IMR-90 (cell line): ENCODE results near the gene CASK. TPM values are rescaled to one million over a fixed set of nuclear protein-coding genes. Genes with fewer than 3 reads are reported as not detected.
A peak's percentile ranks its signal among the peaks of the same experiment; 100 is the strongest.

Experiments
- ATAC-seq: fragments of 200-7000 bp; cut with Tn5 transposase; 2 replicates; pipeline ENCODE4 v1.9.1; 2020; ENCODE audit warnings: low read depth, mild to moderate bottlenecking, moderate library complexity
- BruUV-seq: library from RNA; stranded (reverse); fragments of 400-500 nt; replicated peaks from 2 replicates; lab custom pipeline; 2021; lab: Mats Ljungman, UMichigan
- CTCF ChIA-PET: fragments of 300-600 bp; formaldehyde crosslinking; extraction: SDS; loops from one replicate; lab custom pipeline; 2021; ENCODE audit warnings: antibody characterized with exemption; lab: Yijun Ruan, JAX
- POLR2A ChIA-PET: fragments of 300-600 bp; sonication (Branson Sonifier 250); formaldehyde crosslinking; loops from one replicate; lab custom pipeline; 2022; ENCODE audit warnings: antibody characterized with exemption; ENCODE audit not compliant: unreplicated experiment; lab: Charles Lee
- DNase-seq: peaks from one replicate; pipeline ENCODE4 v3.0.0; 2013
- H2AFZ ChIP-seq: replicated peaks from 2 replicates; pipeline ENCODE3; 2013; ENCODE audit warnings: low read length, mild to moderate bottlenecking; ENCODE audit not compliant: poor library complexity
- H2AK5ac ChIP-seq: 2 replicates; pipeline ENCODE4 v1.6.1; 2013; ENCODE audit warnings: low read depth, low read length, inconsistent platforms
- H2AK9ac ChIP-seq: replicated peaks from 2 replicates; pipeline ENCODE3; 2013; ENCODE audit warnings: mild to moderate bottlenecking, low read depth, low read length, moderate library complexity; ENCODE audit not compliant: poor library complexity
- H2BK120ac ChIP-seq: 2 replicates; pipeline ENCODE4 v1.6.1; 2013; ENCODE audit warnings: low read depth, low read length, inconsistent platforms
- H2BK15ac ChIP-seq: 3 replicates; pipeline ENCODE4 v1.6.1; 2013; ENCODE audit warnings: low read depth, low read length, inconsistent platforms
- H2BK20ac ChIP-seq: 2 replicates; pipeline ENCODE4 v1.6.1; 2013; ENCODE audit warnings: low read depth, mild to moderate bottlenecking, inconsistent platforms, low read length, moderate library complexity
- H2BK5ac ChIP-seq: 2 replicates; pipeline ENCODE4 v1.6.1; 2013; ENCODE audit warnings: mild to moderate bottlenecking, low read depth, low read length, inconsistent platforms; ENCODE audit not compliant: poor library complexity, severe bottlenecking
- H3K14ac ChIP-seq: replicated peaks from 2 replicates; pipeline ENCODE4 v1.6.1; 2013; ENCODE audit warnings: low read depth, low read length, inconsistent platforms
- H3K18ac ChIP-seq: 2 replicates; pipeline ENCODE4 v1.6.1; 2013; ENCODE audit warnings: low read depth, low read length, control low read depth
- H3K23ac ChIP-seq: 2 replicates; pipeline ENCODE4 v1.6.1; 2013; ENCODE audit warnings: low read depth, low read length, inconsistent platforms
- H3K27ac ChIP-seq: 2 replicates; pipeline ENCODE4 v1.5.1; 2013; ENCODE audit warnings: mild to moderate bottlenecking, control low read depth, low read length; ENCODE audit not compliant: insufficient read depth
- H3K27me3 ChIP-seq: 2 replicates; pipeline ENCODE4 v1.6.1; 2013; ENCODE audit warnings: low read length; ENCODE audit not compliant: control insufficient read depth, insufficient read depth
- H3K36me3 ChIP-seq: 2 replicates; pipeline ENCODE4 v1.6.1; 2013; ENCODE audit warnings: low read length, mixed read lengths; ENCODE audit not compliant: control insufficient read depth, insufficient read depth
- H3K4ac ChIP-seq: 2 replicates; pipeline ENCODE4 v1.6.1; 2013; ENCODE audit warnings: low read depth, low read length, inconsistent platforms
- H3K4me1 ChIP-seq: 2 replicates; pipeline ENCODE4 v1.6.1; 2013; ENCODE audit warnings: low read length, mixed read lengths; ENCODE audit not compliant: control insufficient read depth, insufficient read depth
- H3K4me2 ChIP-seq: 2 replicates; pipeline ENCODE4 v1.6.1; 2013; ENCODE audit warnings: low read depth, mild to moderate bottlenecking, control low read depth, low read length, moderate library complexity
- H3K4me3 ChIP-seq: 2 replicates; pipeline ENCODE4 v1.5.1; 2013; ENCODE audit warnings: low read depth, mild to moderate bottlenecking, control low read depth, low read length, moderate library complexity; ENCODE audit not compliant: insufficient read depth
- H3K56ac ChIP-seq: 2 replicates; pipeline ENCODE4 v1.6.1; 2013; ENCODE audit warnings: low read length, inconsistent platforms; ENCODE audit not compliant: insufficient read depth; ENCODE audit errors: extremely low read depth
- H3K79me1 ChIP-seq, 2 experiments: 2 replicates each; pipeline ENCODE4 v1.6.1; 2013; ENCODE audit warnings: low read length in 2 of 2, inconsistent platforms in 1 of 2, low read depth in 1 of 2
- H3K9ac ChIP-seq: 2 replicates; pipeline ENCODE4 v1.6.1; 2013; ENCODE audit warnings: low read depth, low read length, control low read depth
- H3K9me1 ChIP-seq: 2 replicates; pipeline ENCODE4 v1.6.1; 2013; ENCODE audit warnings: low read length, inconsistent platforms; ENCODE audit not compliant: insufficient read depth
- H3K9me3 ChIP-seq: 2 replicates; pipeline ENCODE4 v1.6.1; 2013; ENCODE audit warnings: low read length; ENCODE audit not compliant: control insufficient read depth, insufficient read depth
- H4K20me1 ChIP-seq: 2 replicates; pipeline ENCODE4 v1.6.1; 2013; ENCODE audit warnings: low read length, inconsistent platforms; ENCODE audit not compliant: insufficient read depth
- H4K5ac ChIP-seq: 2 replicates; pipeline ENCODE4 v1.6.1; 2013; ENCODE audit warnings: mild to moderate bottlenecking, low read depth, low read length, control low read depth
- H4K8ac ChIP-seq, 2 experiments: 2 replicates each; pipeline ENCODE4 v1.6.1; 2013; ENCODE audit warnings: low read depth in 2 of 2, low read length in 2 of 2, control low read depth in 1 of 2, inconsistent platforms in 1 of 2
- H4K91ac ChIP-seq: 2 replicates; pipeline ENCODE4 v1.6.1; 2013; ENCODE audit warnings: low read depth, low read length, inconsistent platforms; ENCODE audit not compliant: insufficient read depth
- BHLHE40 ChIP-seq: fragments of 150-350 bp; IDR thresholded peaks from 2 replicates; pipeline ENCODE4 v1.6.1; 2016; ENCODE audit warnings: mild to moderate bottlenecking, low read depth, low read length
- CHD1 ChIP-seq: IDR thresholded peaks from 2 replicates; pipeline ENCODE4 v1.6.1; 2012; ENCODE audit warnings: low read depth, low read length, improper control_type of control experiment
- MAZ ChIP-seq: IDR thresholded peaks from 2 replicates; pipeline ENCODE4 v1.6.1; 2012; ENCODE audit warnings: low read depth, mild to moderate bottlenecking, low read length, improper control_type of control experiment, moderate library complexity, borderline replicate concordance
- NFE2L2 ChIP-seq: fragments of 150-350 bp; IDR thresholded peaks from 2 replicates; pipeline ENCODE4 v1.6.1; 2016; ENCODE audit warnings: low read depth, mild to moderate bottlenecking, low read length
- POLR2A ChIP-seq: IDR thresholded peaks from 2 replicates; pipeline ENCODE4 v1.6.1; 2012; ENCODE audit warnings: mild to moderate bottlenecking, low read depth, low read length
- RAD21 ChIP-seq: IDR thresholded peaks from 2 replicates; pipeline ENCODE4 v1.6.1; 2012; ENCODE audit warnings: low read length, improper control_type of control experiment
- RCOR1 ChIP-seq: IDR thresholded peaks from 2 replicates; pipeline ENCODE4 v1.6.1; 2012; ENCODE audit warnings: mild to moderate bottlenecking, low read length, improper control_type of control experiment; ENCODE audit not compliant: insufficient replicate concordance
- SMC3 ChIP-seq: fragments of 150-350 bp; IDR thresholded peaks from 2 replicates; pipeline ENCODE4 v1.6.1; 2016; ENCODE audit warnings: low read depth, mild to moderate bottlenecking, antibody characterized with exemption, low read length, moderate library complexity
- WGBS, 2 experiments: methylation state at CpG; one replicate each; pipeline versions ENCODE4 v1.1.5 to v1.1.7; 2013; ENCODE audit warnings: missing lambda C conversion rate in 2 of 2; ENCODE audit not compliant: insufficient read length in 1 of 2; ENCODE audit errors: extremely low coverage in 2 of 2; 5-methylcytosine and 5-hydroxymethylcytosine counted together
- dilution Hi-C: fragments of 300-500 bp; cut with HindIII; formaldehyde crosslinking; loops from one replicate; pipeline ENCODE4 v1.14.3; 2018; ENCODE audit warnings: low sequenced_read_pairs; ENCODE audit not compliant: unreplicated experiment
- in situ Hi-C: fragments of 300-500 bp; cut with MboI; formaldehyde crosslinking; loops from 3 replicates; pipeline ENCODE4 v1.14.3; 2019; ENCODE audit warnings: low sequenced_read_pairs, inconsistent platforms, mixed read lengths
- intact Hi-C: fragments of 100-400 bp; cut with micrococcal nuclease; formaldehyde crosslinking; loops from 2 replicates; pipeline ENCODE4 v1.10.0; 2022
- polyA plus RNA-seq, 3 experiments: library from polyadenylated mRNA; depleted of rRNA; stranded (reverse); fragments of >200 nt; gene quantifications; 2 replicates each; pipeline ENCODE4 v1.2.3, GENCODE V29; 2012; ENCODE audit warnings: low replicate concordance in 1 of 3
- total RNA-seq: library from RNA; depleted of rRNA; stranded (reverse); fragments of >200 nt; gene quantifications from 2 replicates; pipeline ENCODE4 v1.2.3, GENCODE V29; 2012
- TF ChIP-seq, protein P1 (sequence below): conservative IDR thresholded peaks from 2 replicates; pipeline ENCODE4 v1.5.1; 2012; ENCODE audit warnings: mild to moderate bottlenecking, low read depth, low read length, improper control_type of control experiment
- TF ChIP-seq, protein P2 (sequence below): fragments of 150-350 bp; IDR thresholded peaks from 2 replicates; pipeline ENCODE4 v1.6.1; 2017; ENCODE audit warnings: mild to moderate bottlenecking, antibody characterized with exemption, low read length, low read depth

Gene CASK
- total and polyA plus RNA-seq, 2 of the 4 experiments (the other 2 are of a cell fraction), result 9.4 to 17.7 TPM

DNA sequence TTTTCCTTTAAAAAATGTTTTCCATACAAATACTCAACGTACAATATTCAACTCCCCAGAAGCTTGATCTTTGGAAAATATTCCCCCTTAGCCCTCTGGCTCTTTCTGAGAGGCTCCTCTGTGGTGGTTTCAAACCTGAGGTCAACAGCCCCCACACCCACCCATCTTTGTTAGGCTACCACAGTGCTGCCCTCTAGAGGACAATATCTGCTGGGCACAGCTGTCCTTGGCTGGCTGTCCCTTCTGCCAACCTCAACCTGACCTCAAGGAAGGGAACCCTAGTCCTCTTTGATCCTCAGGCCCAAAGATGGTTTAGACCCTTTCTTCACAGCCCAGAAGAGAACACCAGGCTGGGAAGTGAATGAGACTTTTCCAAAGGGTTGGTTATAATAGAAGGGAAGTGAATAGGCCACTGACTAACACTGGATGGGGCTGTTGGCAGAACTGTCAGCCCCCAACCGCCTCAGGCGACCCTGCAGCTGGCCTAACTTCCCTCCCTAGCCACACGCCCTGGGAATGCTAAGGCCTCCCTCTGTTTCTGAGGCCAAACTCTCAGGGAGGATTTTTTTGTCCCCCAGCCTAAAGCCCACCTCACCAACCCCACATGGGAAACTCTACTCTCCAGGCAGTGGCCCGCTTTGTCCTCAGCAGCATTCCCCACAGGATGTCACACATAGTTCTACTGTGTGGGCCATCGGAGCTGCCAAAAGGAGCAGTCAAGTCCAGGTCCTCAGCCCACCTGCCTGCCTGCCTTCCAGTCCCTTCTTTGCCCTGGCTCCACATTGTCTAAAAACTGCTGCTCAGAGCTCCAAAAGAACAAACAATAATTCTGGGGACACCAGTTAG, 441.9 kb downstream of the CASK start:
- BruUV-seq, result no TSS peak
- Histone ChIP-seq H3K79me1 (no peaks in the 10 kb centered on the region), H3K18ac (no peak overlapping the region), H2AK9ac (no peak overlapping the region), H2AK5ac (no peak overlapping the region), H3K36me3 (no peaks in the 10 kb centered on the region), H4K20me1 (no peaks in the 10 kb centered on the region), H3K4me1 (no peaks in the 10 kb centered on the region), H2BK20ac (no peak overlapping the region), H4K91ac (no peak overlapping the region), H2BK5ac (no peak overlapping the region), H2BK15ac (no peak overlapping the region), H2BK120ac (no peak overlapping the region), H3K27me3 (peaks cover 2% of the 10 kb centered on the region), H4K5ac (no peak overlapping the region), H3K23ac (no peak overlapping the region), H3K9me3 (no peaks in the 10 kb centered on the region; the same call in 1 of the 2 replicates), H3K14ac (no peak overlapping the region), H3K4me3 (no peak overlapping the region), H3K4me2 (no peak overlapping the region), H3K4ac (no peak overlapping the region), H3K9me1 (no peaks in the 10 kb centered on the region), H4K8ac (no peak overlapping the region), H3K9ac (no peak overlapping the region), H2AFZ (no peak overlapping the region), H3K27ac (no peak overlapping the region), H3K56ac (no peak overlapping the region)
- dilution Hi-C loops, result no loop called here
- TF ChIP-seq MAZ, result no peak
- TF ChIP-seq RAD21, result peak; percentile 21; the same call in 1 of the 2 replicates
- no peak for TF ChIP-seq POLR2A
- no peak for TF ChIP-seq BHLHE40
- TF ChIP-seq RCOR1, result no peak
- no peak for TF ChIP-seq NFE2L2
- TF ChIP-seq, protein P1, sequence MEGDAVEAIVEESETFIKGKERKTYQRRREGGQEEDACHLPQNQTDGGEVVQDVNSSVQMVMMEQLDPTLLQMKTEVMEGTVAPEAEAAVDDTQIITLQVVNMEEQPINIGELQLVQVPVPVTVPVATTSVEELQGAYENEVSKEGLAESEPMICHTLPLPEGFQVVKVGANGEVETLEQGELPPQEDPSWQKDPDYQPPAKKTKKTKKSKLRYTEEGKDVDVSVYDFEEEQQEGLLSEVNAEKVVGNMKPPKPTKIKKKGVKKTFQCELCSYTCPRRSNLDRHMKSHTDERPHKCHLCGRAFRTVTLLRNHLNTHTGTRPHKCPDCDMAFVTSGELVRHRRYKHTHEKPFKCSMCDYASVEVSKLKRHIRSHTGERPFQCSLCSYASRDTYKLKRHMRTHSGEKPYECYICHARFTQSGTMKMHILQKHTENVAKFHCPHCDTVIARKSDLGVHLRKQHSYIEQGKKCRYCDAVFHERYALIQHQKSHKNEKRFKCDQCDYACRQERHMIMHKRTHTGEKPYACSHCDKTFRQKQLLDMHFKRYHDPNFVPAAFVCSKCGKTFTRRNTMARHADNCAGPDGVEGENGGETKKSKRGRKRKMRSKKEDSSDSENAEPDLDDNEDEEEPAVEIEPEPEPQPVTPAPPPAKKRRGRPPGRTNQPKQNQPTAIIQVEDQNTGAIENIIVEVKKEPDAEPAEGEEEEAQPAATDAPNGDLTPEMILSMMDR, result peak; percentile 33; the same call in 1 of the 2 replicates
- TF ChIP-seq SMC3, result no peak
- TF ChIP-seq CHD1, result no peak
- TF ChIP-seq, protein P2, sequence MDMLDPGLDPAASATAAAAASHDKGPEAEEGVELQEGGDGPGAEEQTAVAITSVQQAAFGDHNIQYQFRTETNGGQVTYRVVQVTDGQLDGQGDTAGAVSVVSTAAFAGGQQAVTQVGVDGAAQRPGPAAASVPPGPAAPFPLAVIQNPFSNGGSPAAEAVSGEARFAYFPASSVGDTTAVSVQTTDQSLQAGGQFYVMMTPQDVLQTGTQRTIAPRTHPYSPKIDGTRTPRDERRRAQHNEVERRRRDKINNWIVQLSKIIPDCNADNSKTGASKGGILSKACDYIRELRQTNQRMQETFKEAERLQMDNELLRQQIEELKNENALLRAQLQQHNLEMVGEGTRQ, result no peak
- ChIA-PET CTCF (no interaction called here), POLR2A (no interaction called here)
- DNase-seq, result no peak
- intact Hi-C loops, result no loop called here
- in situ Hi-C loops, result no loop called here
- ATAC-seq, result no peak
- 53% methylated on average over 3 of the region's 6 CpGs; no CpG with 5 or more reads in 1 of the 2 experiments for WGBS, 2 experiments
